Measurements from ENCODE around the gene DLGAP3.

DNA sequence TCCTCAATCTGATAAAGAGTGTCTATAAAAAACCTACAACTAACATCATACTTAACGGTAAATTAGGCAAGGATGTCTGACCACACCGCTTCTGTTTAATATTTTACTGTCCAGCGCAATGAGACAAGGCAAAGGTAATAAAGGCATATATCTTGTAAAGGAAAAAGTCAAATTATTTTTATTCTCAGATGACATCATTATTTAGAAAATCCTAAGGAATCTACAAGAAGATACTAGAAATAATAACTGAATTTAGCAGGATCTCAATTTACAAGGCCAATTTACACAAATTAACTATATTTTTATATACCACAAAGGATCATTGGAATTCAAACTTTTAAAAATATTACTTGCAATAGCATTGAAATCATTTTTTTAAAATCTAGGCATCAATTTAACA lies 107.2 kb downstream of the DLGAP3 start:
- no peak for TF ChIP-seq CBX2 (IDR thresholded peaks at IDR 0.05; ENCODE audit: low read depth, low read length)
- TF ChIP-seq CBX2 (CRISPR knock-in tag; IDR thresholded peaks at IDR 0.05; ENCODE audit: low read depth): no peak
- TF ChIP-seq ETV6 (CRISPR knock-in tag; conservative IDR thresholded peaks at IDR 0.05): no peak
- TF ChIP-seq, protein P1, sequence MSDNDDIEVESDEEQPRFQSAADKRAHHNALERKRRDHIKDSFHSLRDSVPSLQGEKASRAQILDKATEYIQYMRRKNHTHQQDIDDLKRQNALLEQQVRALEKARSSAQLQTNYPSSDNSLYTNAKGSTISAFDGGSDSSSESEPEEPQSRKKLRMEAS (IDR thresholded peaks at IDR 0.05): no peak
- TF ChIP-seq ZNF558 (CRISPR knock-in tag; IDR thresholded peaks at IDR 0.05; ENCODE audit: borderline replicate concordance): no peak
- TF ChIP-seq PHF8 (CRISPR knock-in tag; IDR thresholded peaks at IDR 0.05): no peak

Data from HepG2 (cell line).